GM23338 (cell line): ENCODE data around the gene SOAT2.

Source experiments
- CTCF ChIP-seq, 2 experiments: fragments of 200-600 bp in 1 of 2; sonication (generic) in 1 of 2; conservative IDR thresholded peaks; 2 replicates each; pipeline versions ENCODE4 v1.5.1 to v1.6.1; 2016 to 2017; ENCODE audit warnings: antibody characterized with exemption in 2 of 2, low read depth in 2 of 2, mild to moderate bottlenecking in 2 of 2, moderate library complexity in 1 of 2
- ETS1 ChIP-seq: IDR thresholded peaks from 2 replicates; pipeline ENCODE4 v1.6.1; 2016; ENCODE audit warnings: antibody characterized with exemption
- EZH2 ChIP-seq: fragments of 200-600 bp; sonication (generic); IDR thresholded peaks from one replicate; pipeline ENCODE4 v1.8.0; 2017; ENCODE audit warnings: antibody characterized with exemption, mild to moderate bottlenecking, low read depth; ENCODE audit not compliant: unreplicated experiment
- NANOG ChIP-seq: IDR thresholded peaks from 2 replicates; pipeline ENCODE4 v1.6.1; 2016; ENCODE audit warnings: antibody characterized with exemption, borderline replicate concordance

- TF ChIP-seq CTCF (conservative IDR thresholded peaks at IDR 0.05; ENCODE audit: low read depth in 2 of 2) (no peak), EZH2 (no peak), NANOG (no peak), ETS1 (no peak)
Observed at GRCh38 chr12:53078425-53079225, 24.7 kb upstream of the SOAT2 start.
